ENCODE measurements around the gene CYP39A1.

Gene CYP39A1

DNA sequence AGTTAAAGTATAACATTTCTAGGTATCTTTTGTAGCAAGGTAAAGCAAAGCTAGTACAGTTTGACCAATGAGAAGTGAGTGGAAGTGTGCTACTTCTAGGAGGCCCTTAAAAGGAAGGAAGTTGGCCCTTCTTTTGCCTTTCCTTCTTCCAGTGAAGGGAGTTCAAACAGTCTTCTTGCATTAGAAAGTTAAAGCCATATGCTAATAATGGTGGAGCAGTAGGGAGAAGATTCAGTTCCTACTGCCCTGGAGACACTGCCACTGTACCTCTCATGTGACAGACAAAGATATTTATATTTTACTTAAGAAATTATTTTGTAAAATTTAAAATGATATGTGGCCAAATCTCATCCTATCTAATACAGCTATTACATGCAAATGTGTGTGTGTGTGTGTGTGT lies 135.4 kb downstream of the CYP39A1 start:
- Histone ChIP-seq H3K79me1 (ENCODE audit: low read depth, low read length) (no peaks in the 10 kb centered on the region), H3K27ac (replicated peaks; ENCODE audit: low read length) (no peak overlapping the region), H2BK15ac (ENCODE audit: low read length) (no peak overlapping the region), H3K36me3 (replicated peaks in 1 of 2; ENCODE audit: control insufficient read depth in 2 of 2, insufficient read depth in 2 of 2, low read length in 2 of 2) (no peaks in the 10 kb centered on the region), H3K4me3 (ENCODE audit: low read length in 2 of 2) (no peak overlapping the region), H3K4me2 (ENCODE audit: insufficient read depth, low read length, poor library complexity, severe bottlenecking) (no peak overlapping the region), H4K8ac (ENCODE audit: low read depth, low read length) (no peak overlapping the region), H2BK120ac (ENCODE audit: low read depth, low read length) (no peak overlapping the region), H2BK12ac (ENCODE audit: low read length) (no peak overlapping the region), H2AFZ (ENCODE audit: low read length) (no peak overlapping the region), H3K14ac (ENCODE audit: low read length) (no peak overlapping the region), H3K23ac (ENCODE audit: low read depth, low read length, poor library complexity) (no peak overlapping the region), H3K4me1 (ENCODE audit: control insufficient read depth in 2 of 2, insufficient read depth in 1 of 2, low read depth in 1 of 2, low read length in 2 of 2) (no peaks in the 10 kb centered on the region), H3K9ac (ENCODE audit: low read depth, low read length, poor library complexity) (no peak overlapping the region), H3K18ac (ENCODE audit: low read length) (no peak overlapping the region), H3K4ac (ENCODE audit: low read length) (no peak overlapping the region), H2BK5ac (ENCODE audit: low read length) (no peak overlapping the region), H3K9me3 (replicated peaks in 1 of 2; ENCODE audit: control insufficient read depth in 2 of 2, insufficient read depth in 1 of 2, low read depth in 1 of 2, low read length in 2 of 2) (no peaks in the 10 kb centered on the region), H4K91ac (ENCODE audit: low read depth, low read length, poor library complexity) (no peak overlapping the region), H3K27me3 (ENCODE audit: control insufficient read depth in 3 of 3, insufficient read depth in 3 of 3, low read depth in 1 of 3, low read length in 3 of 3) (no peaks in the 10 kb centered on the region), H2AK5ac (ENCODE audit: low read depth, low read length) (no peak overlapping the region)
- DNase-seq (ENCODE audit: low spot score): no peak

DNA sequence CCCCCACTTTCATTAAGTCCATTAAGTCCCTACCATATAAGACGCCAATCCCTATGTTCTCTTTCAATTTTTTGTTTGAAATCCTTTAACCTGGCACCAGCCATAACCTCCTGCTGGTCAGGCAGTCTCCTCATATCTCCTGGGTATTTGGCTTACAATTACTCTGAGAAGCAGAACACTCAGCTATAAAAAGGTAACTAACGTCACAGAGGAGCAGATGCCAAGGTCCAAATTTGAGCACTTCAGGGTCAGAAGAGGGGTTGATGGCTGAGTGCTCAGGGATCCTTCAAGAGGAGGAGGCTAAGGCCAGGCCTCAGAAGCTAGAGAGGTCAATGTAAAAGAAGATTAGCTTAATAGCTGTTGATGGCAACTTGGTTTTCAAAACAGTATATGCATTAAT lies 139.1 kb downstream of the CYP39A1 start:
- WGBS, 2 donors (ENCODE audit: extremely low coverage in 2 of 2, insufficient read length in 2 of 2, insufficient replicate concordance in 1 of 2): no CpG with 5 or more reads among the region's 2 CpGs
- no peaks in the 10 kb centered on the region for H3K36me3 ChIP-seq (replicated peaks in 1 of 2; ENCODE audit: control insufficient read depth in 2 of 2, insufficient read depth in 2 of 2, low read length in 2 of 2)
- H2AFZ ChIP-seq (ENCODE audit: low read length): no peak overlapping the region
- H3K23ac ChIP-seq (ENCODE audit: low read depth, low read length, poor library complexity): no peak overlapping the region
- no peak overlapping the region for H4K91ac ChIP-seq (ENCODE audit: low read depth, low read length, poor library complexity)
- no peaks in the 10 kb centered on the region for H3K4me1 ChIP-seq (ENCODE audit: control insufficient read depth in 2 of 2, insufficient read depth in 1 of 2, low read depth in 1 of 2, low read length in 2 of 2)
- H3K18ac ChIP-seq (ENCODE audit: low read length): no peak overlapping the region
- H3K9me3 ChIP-seq (replicated peaks in 1 of 2; ENCODE audit: control insufficient read depth in 2 of 2, insufficient read depth in 1 of 2, low read depth in 1 of 2, low read length in 2 of 2): peaks cover 0 to 2% of the 10 kb centered on the region in 2 donors
- H2AK5ac ChIP-seq (ENCODE audit: low read depth, low read length): no peak overlapping the region
- no peaks in the 10 kb centered on the region for H3K27me3 ChIP-seq (ENCODE audit: control insufficient read depth in 3 of 3, insufficient read depth in 3 of 3, low read depth in 1 of 3, low read length in 3 of 3)
- no peak overlapping the region for H3K4me3 ChIP-seq (ENCODE audit: low read length in 2 of 2)
- no peak overlapping the region for H3K27ac ChIP-seq (replicated peaks; ENCODE audit: low read length)
- H3K79me1 ChIP-seq (ENCODE audit: low read depth, low read length): no peaks in the 10 kb centered on the region
- no peak overlapping the region for H2BK12ac ChIP-seq (ENCODE audit: low read length)
- no peak overlapping the region for H2BK5ac ChIP-seq (ENCODE audit: low read length)
- no peak overlapping the region for H2BK15ac ChIP-seq (ENCODE audit: low read length)
- H3K14ac ChIP-seq (ENCODE audit: low read length): no peak overlapping the region
- H3K9ac ChIP-seq (ENCODE audit: low read depth, low read length, poor library complexity): no peak overlapping the region
- no peak overlapping the region for H4K8ac ChIP-seq (ENCODE audit: low read depth, low read length)
- no peak overlapping the region for H3K4me2 ChIP-seq (ENCODE audit: insufficient read depth, low read length, poor library complexity, severe bottlenecking)
- no peak for DNase-seq (ENCODE audit: low spot score)
- H2BK120ac ChIP-seq (ENCODE audit: low read depth, low read length): no peak overlapping the region
- no peak overlapping the region for H3K4ac ChIP-seq (ENCODE audit: low read length)

DNA sequence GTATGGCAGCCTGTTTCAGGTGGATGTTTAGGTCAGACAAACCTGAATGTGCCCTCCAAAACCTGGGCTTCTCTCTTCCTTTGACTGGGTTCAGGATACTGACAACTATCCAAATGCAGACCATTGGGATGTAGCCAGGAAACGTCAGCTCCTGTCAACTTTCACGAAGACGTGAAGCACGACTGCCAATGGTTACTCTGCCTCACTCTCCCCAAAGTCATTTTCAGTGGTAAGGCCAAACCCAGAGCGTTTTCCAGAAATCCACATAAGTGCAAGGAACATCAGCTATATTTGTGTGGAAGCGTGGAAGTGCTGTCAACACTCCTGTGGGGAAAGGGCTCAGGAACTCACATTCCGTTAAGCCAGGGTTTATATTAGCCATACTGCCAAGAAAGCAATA lies 141.3 kb downstream of the CYP39A1 start:
- Histone ChIP-seq H3K4me3 (ENCODE audit: low read length in 2 of 2) (no peak overlapping the region), H3K9ac (ENCODE audit: low read depth, low read length, poor library complexity) (no peak overlapping the region), H3K79me1 (ENCODE audit: low read depth, low read length) (no peaks in the 10 kb centered on the region), H2BK15ac (ENCODE audit: low read length) (no peak overlapping the region), H3K23ac (ENCODE audit: low read depth, low read length, poor library complexity) (no peak overlapping the region), H3K27me3 (ENCODE audit: control insufficient read depth in 3 of 3, insufficient read depth in 3 of 3, low read depth in 1 of 3, low read length in 3 of 3) (no peaks in the 10 kb centered on the region), H4K91ac (ENCODE audit: low read depth, low read length, poor library complexity) (no peak overlapping the region), H2BK120ac (ENCODE audit: low read depth, low read length) (no peak overlapping the region), H3K9me3 (replicated peaks in 1 of 2; ENCODE audit: control insufficient read depth in 2 of 2, insufficient read depth in 1 of 2, low read depth in 1 of 2, low read length in 2 of 2) (peaks cover 0 to 2% of the 10 kb centered on the region in 2 donors), H3K36me3 (replicated peaks in 1 of 2; ENCODE audit: control insufficient read depth in 2 of 2, insufficient read depth in 2 of 2, low read length in 2 of 2) (no peaks in the 10 kb centered on the region), H2AK5ac (ENCODE audit: low read depth, low read length) (no peak overlapping the region), H2BK12ac (ENCODE audit: low read length) (no peak overlapping the region), H2BK5ac (ENCODE audit: low read length) (no peak overlapping the region), H3K14ac (ENCODE audit: low read length) (no peak overlapping the region), H4K8ac (ENCODE audit: low read depth, low read length) (no peak overlapping the region), H3K4ac (ENCODE audit: low read length) (no peak overlapping the region), H3K4me1 (ENCODE audit: control insufficient read depth in 2 of 2, insufficient read depth in 1 of 2, low read depth in 1 of 2, low read length in 2 of 2) (no peaks in the 10 kb centered on the region), H2AFZ (ENCODE audit: low read length) (no peak overlapping the region), H3K4me2 (ENCODE audit: insufficient read depth, low read length, poor library complexity, severe bottlenecking) (no peak overlapping the region), H3K18ac (ENCODE audit: low read length) (no peak overlapping the region), H3K27ac (replicated peaks; ENCODE audit: low read length) (no peak overlapping the region)
- whole genome bisulfite sequencing, 2 donors (ENCODE audit: extremely low coverage in 2 of 2, insufficient read length in 2 of 2, insufficient replicate concordance in 1 of 2): no CpG with 5 or more reads among the region's 7 CpGs
- no peak for DNase-seq (ENCODE audit: low spot score)

DNA sequence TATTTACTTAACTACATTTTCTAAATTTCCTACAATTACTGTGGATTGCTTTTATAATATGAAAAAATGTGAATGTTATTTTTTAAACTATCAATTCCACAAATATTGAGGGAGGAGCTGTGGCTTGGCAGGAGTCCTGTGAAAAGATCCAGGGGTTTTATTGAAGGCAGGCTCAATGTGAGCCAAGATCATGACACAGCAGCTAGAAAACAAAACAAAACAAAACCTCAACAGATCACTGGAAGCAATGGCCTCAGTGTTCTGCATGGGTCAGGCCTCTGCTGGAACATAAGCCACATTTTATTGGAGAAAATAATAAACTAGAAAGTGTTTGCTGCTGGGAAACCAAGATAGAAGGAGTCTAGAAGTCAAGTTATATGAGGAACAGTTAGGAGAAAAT lies 142.0 kb downstream of the CYP39A1 start:
- H3K79me1 ChIP-seq (ENCODE audit: low read depth, low read length): no peaks in the 10 kb centered on the region
- no peak overlapping the region for H2BK5ac ChIP-seq (ENCODE audit: low read length)
- no peak overlapping the region for H2AK5ac ChIP-seq (ENCODE audit: low read depth, low read length)
- no peak for DNase-seq (ENCODE audit: low spot score)
- peaks cover 0 to 2% of the 10 kb centered on the region in 2 donors for H3K9me3 ChIP-seq (replicated peaks in 1 of 2; ENCODE audit: control insufficient read depth in 2 of 2, insufficient read depth in 1 of 2, low read depth in 1 of 2, low read length in 2 of 2)
- no peak overlapping the region for H3K9ac ChIP-seq (ENCODE audit: low read depth, low read length, poor library complexity)
- no peaks in the 10 kb centered on the region for H3K27me3 ChIP-seq (ENCODE audit: control insufficient read depth in 3 of 3, insufficient read depth in 3 of 3, low read depth in 1 of 3, low read length in 3 of 3)
- no peak overlapping the region for H2BK120ac ChIP-seq (ENCODE audit: low read depth, low read length)
- H3K14ac ChIP-seq (ENCODE audit: low read length): no peak overlapping the region
- H3K27ac ChIP-seq (replicated peaks; ENCODE audit: low read length): no peak overlapping the region
- H2BK15ac ChIP-seq (ENCODE audit: low read length): no peak overlapping the region
- H3K4me1 ChIP-seq (ENCODE audit: control insufficient read depth in 2 of 2, insufficient read depth in 1 of 2, low read depth in 1 of 2, low read length in 2 of 2): no peaks in the 10 kb centered on the region
- H3K18ac ChIP-seq (ENCODE audit: low read length): no peak overlapping the region
- no peak overlapping the region for H4K8ac ChIP-seq (ENCODE audit: low read depth, low read length)
- no peak overlapping the region for H3K23ac ChIP-seq (ENCODE audit: low read depth, low read length, poor library complexity)
- no peak overlapping the region for H2BK12ac ChIP-seq (ENCODE audit: low read length)
- H3K4me3 ChIP-seq (ENCODE audit: low read length in 2 of 2): no peak overlapping the region
- H3K36me3 ChIP-seq (replicated peaks in 1 of 2; ENCODE audit: control insufficient read depth in 2 of 2, insufficient read depth in 2 of 2, low read length in 2 of 2): no peaks in the 10 kb centered on the region
- H3K4me2 ChIP-seq (ENCODE audit: insufficient read depth, low read length, poor library complexity, severe bottlenecking): no peak overlapping the region
- no peak overlapping the region for H4K91ac ChIP-seq (ENCODE audit: low read depth, low read length, poor library complexity)
- H3K4ac ChIP-seq (ENCODE audit: low read length): no peak overlapping the region
- H2AFZ ChIP-seq (ENCODE audit: low read length): no peak overlapping the region

Data from neuronal stem cell (in vitro differentiated cells).